ENCODE data around the gene C22orf31. TPM values are rescaled to one million over a fixed set of nuclear protein-coding genes. Genes with fewer than 3 reads are reported as not detected.

Gene C22orf31
- total RNA-seq, 1 donor from 2014 or later, result not detected

- H3K27ac Mint-ChIP-seq, result no peak overlapping the region
- no peaks in the 10 kb centered on the region for H3K9me3 Mint-ChIP-seq
- no peaks in the 10 kb centered on the region for H3K4me1 Mint-ChIP-seq (ENCODE audit: low read depth)
- peaks cover 43% of the 10 kb centered on the region for H3K27me3 Mint-ChIP-seq (ENCODE audit: insufficient read depth)
- no peaks in the 10 kb centered on the region for H3K36me3 Mint-ChIP-seq (ENCODE audit: low read depth)
- H3K4me3 Mint-ChIP-seq, result no peak overlapping the region
- DNase-seq (ENCODE audit: low spot score), result no peak
- intact Hi-C loops (cut with micrococcal nuclease), result no loop called here
Observed at GRCh38 chr22:29060251-29060869, 1.3 kb downstream of the C22orf31 start.

- H3K4me1 Mint-ChIP-seq (ENCODE audit: low read depth), result no peaks in the 10 kb centered on the region
Observed at GRCh38 chr22:29056472-29056871, 5.2 kb downstream of the C22orf31 start.

GRCh38 chr22:29055192-29055830, 6.3 kb downstream of the C22orf31 start:
- Mint-ChIP-seq H3K27ac (no peak overlapping the region), H3K4me1 (ENCODE audit: low read depth) (no peaks in the 10 kb centered on the region), H3K36me3 (ENCODE audit: low read depth) (no peaks in the 10 kb centered on the region), H3K4me3 (no peak overlapping the region), H3K27me3 (ENCODE audit: insufficient read depth) (peaks cover 23% of the 10 kb centered on the region), H3K9me3 (no peaks in the 10 kb centered on the region)
- DNase-seq (ENCODE audit: low spot score), result no peak
- intact Hi-C loops (cut with micrococcal nuclease), result no loop called here

More at GRCh38 chr22:29056472-29056871, 5.2 kb downstream of the C22orf31 start:
- Mint-ChIP-seq H3K27me3 (ENCODE audit: insufficient read depth) (peaks cover 35% of the 10 kb centered on the region), H3K27ac (no peak overlapping the region), H3K9me3 (no peaks in the 10 kb centered on the region), H3K4me3 (no peak overlapping the region), H3K36me3 (ENCODE audit: low read depth) (no peaks in the 10 kb centered on the region)
- no peak for DNase-seq (ENCODE audit: low spot score)
- intact Hi-C loops (cut with micrococcal nuclease), result no loop called here

- no peak overlapping the region for H3K4me3 Mint-ChIP-seq
- no peak overlapping the region for H3K27ac Mint-ChIP-seq
- intact Hi-C loops (cut with micrococcal nuclease), result no loop called here
- no peaks in the 10 kb centered on the region for H3K36me3 Mint-ChIP-seq (ENCODE audit: low read depth)
- DNase-seq (ENCODE audit: low spot score), result no peak
- H3K27me3 Mint-ChIP-seq (ENCODE audit: insufficient read depth), result peaks cover 21% of the 10 kb centered on the region
- no peaks in the 10 kb centered on the region for H3K4me1 Mint-ChIP-seq (ENCODE audit: low read depth)
- H3K9me3 Mint-ChIP-seq, result no peaks in the 10 kb centered on the region
Observed at GRCh38 chr22:29054251-29054767, 7.3 kb downstream of the C22orf31 start.

GRCh38 chr22:29053048-29053702, 8.5 kb downstream of the C22orf31 start:
- H3K4me3 Mint-ChIP-seq, result no peak overlapping the region
- H3K4me1 Mint-ChIP-seq (ENCODE audit: low read depth), result no peaks in the 10 kb centered on the region
- H3K27ac Mint-ChIP-seq, result no peak overlapping the region
- DNase-seq (ENCODE audit: low spot score), result no peak
- intact Hi-C loops (cut with micrococcal nuclease), result no loop called here
- H3K9me3 Mint-ChIP-seq, result no peaks in the 10 kb centered on the region
- H3K36me3 Mint-ChIP-seq (ENCODE audit: low read depth), result no peaks in the 10 kb centered on the region
- peaks cover 13% of the 10 kb centered on the region for H3K27me3 Mint-ChIP-seq (ENCODE audit: insufficient read depth)

GRCh38 chr22:29050457-29050856, 11.2 kb downstream of the C22orf31 start:
- no peak for DNase-seq (ENCODE audit: low spot score)
- Mint-ChIP-seq H3K36me3 (ENCODE audit: low read depth) (no peaks in the 10 kb centered on the region), H3K4me3 (no peak overlapping the region), H3K4me1 (ENCODE audit: low read depth) (no peaks in the 10 kb centered on the region), H3K27ac (no peak overlapping the region), H3K9me3 (no peaks in the 10 kb centered on the region), H3K27me3 (ENCODE audit: insufficient read depth) (peaks cover 6% of the 10 kb centered on the region)
- intact Hi-C loops (cut with micrococcal nuclease), result no loop called here

- Mint-ChIP-seq H3K9me3 (no peaks in the 10 kb centered on the region), H3K36me3 (ENCODE audit: low read depth) (no peaks in the 10 kb centered on the region), H3K4me1 (ENCODE audit: low read depth) (no peaks in the 10 kb centered on the region), H3K27ac (no peak overlapping the region), H3K27me3 (ENCODE audit: insufficient read depth) (peaks cover 5% of the 10 kb centered on the region), H3K4me3 (no peak overlapping the region)
- no peak for DNase-seq (ENCODE audit: low spot score)
- intact Hi-C loops (cut with micrococcal nuclease), result no loop called here
Observed at GRCh38 chr22:29049655-29050263, 11.9 kb downstream of the C22orf31 start.

GRCh38 chr22:29048822-29049654, 12.6 kb downstream of the C22orf31 start:
- H3K36me3 Mint-ChIP-seq (ENCODE audit: low read depth), result no peaks in the 10 kb centered on the region
- no peaks in the 10 kb centered on the region for H3K9me3 Mint-ChIP-seq
- intact Hi-C loops (cut with micrococcal nuclease), result no loop called here
- no peak overlapping the region for H3K4me3 Mint-ChIP-seq
- no peak for DNase-seq (ENCODE audit: low spot score)
- H3K27ac Mint-ChIP-seq, result no peak overlapping the region
- H3K4me1 Mint-ChIP-seq (ENCODE audit: low read depth), result no peaks in the 10 kb centered on the region
- H3K27me3 Mint-ChIP-seq (ENCODE audit: insufficient read depth), result peaks cover 2% of the 10 kb centered on the region

- H3K9me3 Mint-ChIP-seq, result no peaks in the 10 kb centered on the region
- H3K36me3 Mint-ChIP-seq (ENCODE audit: low read depth), result no peaks in the 10 kb centered on the region
- DNase-seq (ENCODE audit: low spot score), result no peak
- no peak overlapping the region for H3K27ac Mint-ChIP-seq
- peaks cover 2% of the 10 kb centered on the region for H3K27me3 Mint-ChIP-seq (ENCODE audit: insufficient read depth)
- intact Hi-C loops (cut with micrococcal nuclease), result no loop called here
- H3K4me1 Mint-ChIP-seq (ENCODE audit: low read depth), result no peaks in the 10 kb centered on the region
- H3K4me3 Mint-ChIP-seq, result no peak overlapping the region
Observed at GRCh38 chr22:29044657-29045176, 16.9 kb downstream of the C22orf31 start.

- intact Hi-C loops (cut with micrococcal nuclease), result no loop called here
- H3K36me3 Mint-ChIP-seq (ENCODE audit: low read depth), result no peaks in the 10 kb centered on the region
- no peak overlapping the region for H3K27ac Mint-ChIP-seq
- DNase-seq (ENCODE audit: low spot score), result no peak
- no peaks in the 10 kb centered on the region for H3K9me3 Mint-ChIP-seq
- no peaks in the 10 kb centered on the region for H3K4me1 Mint-ChIP-seq (ENCODE audit: low read depth)
- H3K27me3 Mint-ChIP-seq (ENCODE audit: insufficient read depth), result peaks cover 7% of the 10 kb centered on the region
- no peak overlapping the region for H3K4me3 Mint-ChIP-seq
Observed at GRCh38 chr22:29043906-29044575, 17.6 kb downstream of the C22orf31 start.

- H3K4me1 Mint-ChIP-seq (ENCODE audit: low read depth), result no peaks in the 10 kb centered on the region
- no peak overlapping the region for H3K4me3 Mint-ChIP-seq
- H3K36me3 Mint-ChIP-seq (ENCODE audit: low read depth), result no peaks in the 10 kb centered on the region
- no peaks in the 10 kb centered on the region for H3K9me3 Mint-ChIP-seq
- intact Hi-C loops (cut with micrococcal nuclease), result no loop called here
- DNase-seq (ENCODE audit: low spot score), result no peak
- H3K27ac Mint-ChIP-seq, result no peak overlapping the region
- peaks cover 12% of the 10 kb centered on the region for H3K27me3 Mint-ChIP-seq (ENCODE audit: insufficient read depth)
Observed at GRCh38 chr22:29041408-29041807, 20.2 kb downstream of the C22orf31 start.
